HCT116 (cell line): ENCODE measurements around the gene GABRB3.

Experiments used
- ATF3 ChIP-seq: IDR thresholded peaks from 2 replicates; pipeline ENCODE4 v1.6.1; 2012
- EZH2 ChIP-seq: fragments of 200-600 bp; sonication (generic); IDR thresholded peaks from 2 replicates; pipeline ENCODE4 v1.6.1; 2017; ENCODE audit warnings: antibody characterized with exemption, mixed run types
- JUND ChIP-seq: IDR thresholded peaks from 2 replicates; pipeline ENCODE4 v1.6.1; 2012
- MAX ChIP-seq: IDR thresholded peaks from 2 replicates; pipeline ENCODE4 v1.6.1; 2012
- POLR2A ChIP-seq: IDR thresholded peaks from 2 replicates; pipeline ENCODE4 v1.7.0; 2011; ENCODE audit warnings: borderline replicate concordance; ENCODE audit not compliant: insufficient read depth, insufficient read length; ENCODE audit errors: extremely low read depth
- POLR2AphosphoS5 ChIP-seq: IDR thresholded peaks from 2 replicates; pipeline ENCODE4 v1.6.1; 2011; ENCODE audit warnings: mild to moderate bottlenecking, low read depth, low read length, moderate library complexity
- RAD21 ChIP-seq: IDR thresholded peaks from 2 replicates; pipeline ENCODE4 v1.6.1; 2012; ENCODE audit warnings: low read depth, mild to moderate bottlenecking
- REST ChIP-seq: IDR thresholded peaks from 2 replicates; pipeline ENCODE4 v1.6.1; 2012; ENCODE audit warnings: low read depth
- SP1 ChIP-seq: IDR thresholded peaks from 2 replicates; pipeline ENCODE4 v1.6.1; 2012; ENCODE audit warnings: low read depth
- SRF ChIP-seq: IDR thresholded peaks from 2 replicates; pipeline ENCODE4 v1.6.1; 2012; ENCODE audit warnings: low read depth
- ZNF274 ChIP-seq: fragments of 200-500 bp; sonication (Bioruptor generic); IDR thresholded peaks from 2 replicates; pipeline ENCODE4 v1.6.1; 2014; ENCODE audit warnings: mild to moderate bottlenecking, low read depth, low read length, inconsistent platforms
- TF ChIP-seq, protein P1 (sequence below), 3 experiments: fragments of 200-600 bp in 1 of 3; sonication (generic) in 1 of 3; IDR thresholded peaks in 2 of 3; conservative IDR thresholded peaks in 1 of 3; 2 replicates each; pipeline ENCODE4 v1.5.1; 2012 to 2017; ENCODE audit warnings: low read depth in 2 of 3, low read length in 2 of 3, antibody characterized with exemption in 1 of 3, borderline replicate concordance in 1 of 3, control low read depth in 1 of 3, mild to moderate bottlenecking in 1 of 3, mixed read lengths in 1 of 3, mixed run types in 1 of 3, moderate library complexity in 1 of 3; ENCODE audit not compliant: insufficient read depth in 1 of 3

- TF ChIP-seq MAX = no peak
- TF ChIP-seq, protein P1, sequence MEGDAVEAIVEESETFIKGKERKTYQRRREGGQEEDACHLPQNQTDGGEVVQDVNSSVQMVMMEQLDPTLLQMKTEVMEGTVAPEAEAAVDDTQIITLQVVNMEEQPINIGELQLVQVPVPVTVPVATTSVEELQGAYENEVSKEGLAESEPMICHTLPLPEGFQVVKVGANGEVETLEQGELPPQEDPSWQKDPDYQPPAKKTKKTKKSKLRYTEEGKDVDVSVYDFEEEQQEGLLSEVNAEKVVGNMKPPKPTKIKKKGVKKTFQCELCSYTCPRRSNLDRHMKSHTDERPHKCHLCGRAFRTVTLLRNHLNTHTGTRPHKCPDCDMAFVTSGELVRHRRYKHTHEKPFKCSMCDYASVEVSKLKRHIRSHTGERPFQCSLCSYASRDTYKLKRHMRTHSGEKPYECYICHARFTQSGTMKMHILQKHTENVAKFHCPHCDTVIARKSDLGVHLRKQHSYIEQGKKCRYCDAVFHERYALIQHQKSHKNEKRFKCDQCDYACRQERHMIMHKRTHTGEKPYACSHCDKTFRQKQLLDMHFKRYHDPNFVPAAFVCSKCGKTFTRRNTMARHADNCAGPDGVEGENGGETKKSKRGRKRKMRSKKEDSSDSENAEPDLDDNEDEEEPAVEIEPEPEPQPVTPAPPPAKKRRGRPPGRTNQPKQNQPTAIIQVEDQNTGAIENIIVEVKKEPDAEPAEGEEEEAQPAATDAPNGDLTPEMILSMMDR (IDR thresholded peaks at IDR 0.05 in 2 of 3, conservative IDR thresholded peaks at IDR 0.05 in 1 of 3; ENCODE audit: borderline replicate concordance in 1 of 3, insufficient read depth in 1 of 3, low read depth in 2 of 3, low read length in 2 of 3) = no peak
- no peak for TF ChIP-seq EZH2
- TF ChIP-seq ATF3 = no peak
- no peak for TF ChIP-seq REST
- TF ChIP-seq ZNF274 = no peak
- no peak for TF ChIP-seq POLR2A
- TF ChIP-seq SP1 = no peak
- TF ChIP-seq RAD21 = no peak
- TF ChIP-seq SRF = no peak
- no peak for TF ChIP-seq JUND
- TF ChIP-seq POLR2AphosphoS5 = no peak
Observed at GRCh38 chr15:26744894-26745293, 28.0 kb downstream of the GABRB3 start.
